Natural killer cell (primary cell): ENCODE data around the gene ITPR1. TPM values are rescaled to one million over a fixed set of nuclear protein-coding genes. Genes with fewer than 3 reads are reported as not detected.
A peak's percentile ranks its signal among the peaks of the same experiment; 100 is the strongest.

Experiments
- ATAC-seq, 3 donors: fragments of 150-1000 bp in 2 of 3; fragments of 200-7000 bp in 1 of 3; cut with Tn5 transposase; 1 replicate in 1 of 3; 2 replicates in 2 of 3; pipeline ENCODE4 v1.10.0; 2021; ENCODE audit warnings: mild to moderate bottlenecking in 2 of 3, moderate library complexity in 2 of 3
- DNase-seq, 2 donors: peaks; one replicate each; pipeline versions ENCODE4 v3.0.0 to v3.0.0-alpha.2; 2013 to 2021; ENCODE audit warnings: mixed read lengths in 1 of 2
- H3K27ac ChIP-seq: one replicate; pipeline ENCODE4 v1.5.1; 2013; ENCODE audit warnings: mild to moderate bottlenecking, low read length
- H3K27me3 ChIP-seq: one replicate; pipeline ENCODE4 v1.6.1; 2013; ENCODE audit warnings: low read length; ENCODE audit not compliant: control insufficient read depth, insufficient read depth
- H3K36me3 ChIP-seq: one replicate; pipeline ENCODE4 v1.6.1; 2013; ENCODE audit warnings: low read length; ENCODE audit not compliant: control insufficient read depth, insufficient read depth
- H3K4me1 ChIP-seq: one replicate; pipeline ENCODE4 v1.6.1; 2013; ENCODE audit warnings: low read length; ENCODE audit not compliant: control insufficient read depth, insufficient read depth
- H3K4me3 ChIP-seq: one replicate; pipeline ENCODE4 v1.5.1; 2013; ENCODE audit warnings: low read length
- H3K9me3 ChIP-seq: one replicate; pipeline ENCODE4 v1.6.1; 2013; ENCODE audit warnings: low read length; ENCODE audit not compliant: control insufficient read depth, insufficient read depth
- H3K27ac Mint-ChIP-seq, 2 donors: one replicate each; pipeline ENCODE4 v1.8.0; 2022; ENCODE audit warnings: mild to moderate bottlenecking in 2 of 2, mixed read lengths in 2 of 2, moderate library complexity in 1 of 2
- H3K27me3 Mint-ChIP-seq, 2 donors: one replicate each; pipeline ENCODE4 v1.8.0; 2022; ENCODE audit warnings: low read depth in 2 of 2, mixed read lengths in 2 of 2
- H3K36me3 Mint-ChIP-seq: one replicate; pipeline ENCODE4 v1.8.0; 2022; ENCODE audit warnings: mixed read lengths
- H3K4me1 Mint-ChIP-seq, 2 donors: one replicate each; pipeline ENCODE4 v1.8.0; 2022; ENCODE audit warnings: mixed read lengths in 2 of 2
- H3K4me3 Mint-ChIP-seq: one replicate; pipeline ENCODE4 v1.8.0; 2022; ENCODE audit warnings: mild to moderate bottlenecking, moderate library complexity, mixed read lengths
- H3K9me3 Mint-ChIP-seq, 2 donors: one replicate each; pipeline ENCODE4 v1.8.0; 2022; ENCODE audit warnings: mixed read lengths in 2 of 2
- WGBS: methylation state at CpG from one replicate; pipeline ENCODE4 v1.1.7; 2013; ENCODE audit warnings: missing lambda C conversion rate; ENCODE audit not compliant: insufficient coverage; 5-methylcytosine and 5-hydroxymethylcytosine counted together
- intact Hi-C: fragments of 100-400 bp; cut with micrococcal nuclease; formaldehyde crosslinking; loops from one replicate; pipeline ENCODE4 v1.14.2; 2022
- total RNA-seq, 4 donors: library from RNA; stranded (reverse); fragments of 120-200 nt in 1 of 4; gene quantifications; one replicate each; pipeline versions ENCODE4 v1.2.3 to v1.2.4, GENCODE V29; 2013 to 2022
- TF ChIP-seq, protein P1 (sequence below): fragments of 200-600 bp; IDR thresholded peaks from one replicate; pipeline ENCODE4 v1.8.0; 2022; ENCODE audit warnings: antibody characterized with exemption

The ITPR1 gene
- total RNA-seq, 3 donors from 2014 or later (not counting 1 experiment from before 2014, with no cell fraction given): 86.7 to 123 (median 94.8) TPM

DNA sequence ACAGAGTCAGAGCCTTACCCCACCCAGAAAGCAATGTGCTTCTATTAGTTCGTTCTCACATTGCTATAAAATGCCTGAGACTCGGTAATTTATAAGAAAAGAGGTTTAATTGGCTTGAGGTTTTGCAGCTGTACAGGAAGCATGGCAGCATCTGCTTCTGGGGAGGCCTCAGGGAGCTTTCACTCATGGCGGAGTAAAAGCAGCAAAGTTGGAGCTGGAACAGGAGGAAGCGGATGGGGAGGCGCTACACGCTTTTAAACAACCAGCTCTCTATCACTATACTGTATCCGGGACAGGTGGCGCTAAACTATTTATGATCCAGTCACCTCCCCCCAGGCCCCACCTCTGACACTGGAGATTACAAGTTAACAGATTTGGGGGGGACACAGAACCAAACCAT is 309.8 kb downstream of the ITPR1 start:
- H3K27me3 Mint-ChIP-seq: no peaks in the 10 kb centered on the region
- intact Hi-C loops: no loop called here

DNA sequence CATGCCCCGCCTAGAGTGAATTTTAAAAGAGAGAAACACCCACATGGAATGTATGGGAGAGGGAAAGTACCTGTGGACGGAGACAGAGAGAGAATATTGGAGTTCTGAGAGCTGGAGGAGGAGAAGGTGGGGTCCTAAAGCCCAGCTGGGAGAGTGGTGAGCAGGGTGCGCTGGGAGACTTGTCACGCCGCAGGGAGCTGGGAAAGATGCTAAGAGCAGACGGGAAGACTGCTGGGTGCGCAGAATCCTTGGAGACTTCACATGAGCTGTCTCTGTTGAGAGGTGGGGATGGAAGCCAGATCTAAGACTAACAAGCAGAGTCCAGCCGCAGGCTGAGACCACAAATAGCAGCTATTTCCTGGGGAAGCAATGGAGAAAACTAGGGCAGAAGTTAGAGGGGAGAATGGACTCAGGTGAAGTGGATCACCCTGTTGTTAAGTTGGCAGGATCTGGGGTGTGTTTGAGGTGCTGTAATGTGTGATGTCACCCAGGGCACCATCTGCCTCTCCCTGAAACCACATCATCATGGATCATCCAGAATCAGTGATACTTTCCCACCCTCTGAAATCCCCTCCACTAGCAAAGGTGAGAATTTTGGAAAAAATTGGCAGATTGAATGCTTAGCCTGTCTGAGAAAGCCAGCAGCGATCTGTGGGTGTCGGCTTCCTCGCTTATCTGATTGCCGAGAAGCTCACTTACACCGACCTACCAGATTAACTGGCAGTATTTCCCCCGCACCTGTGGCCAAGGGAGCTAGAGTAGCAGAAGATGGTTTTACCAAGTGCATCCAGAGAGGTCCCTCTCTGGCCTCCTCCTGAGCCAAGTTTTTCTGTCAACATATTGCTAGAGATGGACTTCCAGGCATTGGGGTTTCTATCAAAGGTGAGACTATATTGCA is 311.3 kb downstream of the ITPR1 start:
- TF ChIP-seq, protein P1, sequence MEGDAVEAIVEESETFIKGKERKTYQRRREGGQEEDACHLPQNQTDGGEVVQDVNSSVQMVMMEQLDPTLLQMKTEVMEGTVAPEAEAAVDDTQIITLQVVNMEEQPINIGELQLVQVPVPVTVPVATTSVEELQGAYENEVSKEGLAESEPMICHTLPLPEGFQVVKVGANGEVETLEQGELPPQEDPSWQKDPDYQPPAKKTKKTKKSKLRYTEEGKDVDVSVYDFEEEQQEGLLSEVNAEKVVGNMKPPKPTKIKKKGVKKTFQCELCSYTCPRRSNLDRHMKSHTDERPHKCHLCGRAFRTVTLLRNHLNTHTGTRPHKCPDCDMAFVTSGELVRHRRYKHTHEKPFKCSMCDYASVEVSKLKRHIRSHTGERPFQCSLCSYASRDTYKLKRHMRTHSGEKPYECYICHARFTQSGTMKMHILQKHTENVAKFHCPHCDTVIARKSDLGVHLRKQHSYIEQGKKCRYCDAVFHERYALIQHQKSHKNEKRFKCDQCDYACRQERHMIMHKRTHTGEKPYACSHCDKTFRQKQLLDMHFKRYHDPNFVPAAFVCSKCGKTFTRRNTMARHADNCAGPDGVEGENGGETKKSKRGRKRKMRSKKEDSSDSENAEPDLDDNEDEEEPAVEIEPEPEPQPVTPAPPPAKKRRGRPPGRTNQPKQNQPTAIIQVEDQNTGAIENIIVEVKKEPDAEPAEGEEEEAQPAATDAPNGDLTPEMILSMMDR: no peak
- Mint-ChIP-seq H3K27me3 (no peaks in the 10 kb centered on the region), H3K4me3 (no peak overlapping the region), H3K4me1 (peaks cover 0 to 26% of the 10 kb centered on the region in 2 donors), H3K9me3 (no peaks in the 10 kb centered on the region), H3K27ac (peak overlapping the region in 1 of 2 donors; percentile 3), H3K36me3 (no peaks in the 10 kb centered on the region)
- Histone ChIP-seq H3K4me1 (peaks cover 5% of the 10 kb centered on the region), H3K36me3 (peaks cover 8% of the 10 kb centered on the region), H3K27me3 (no peaks in the 10 kb centered on the region), H3K4me3 (no peak overlapping the region), H3K9me3 (no peaks in the 10 kb centered on the region), H3K27ac (no peak overlapping the region)
- 92% methylated on average over 14 of the region's 14 CpGs for WGBS
- intact Hi-C loops: no loop called here
- ATAC-seq: peak in 1 of 3 donors; percentile 17
- DNase-seq: peak in 1 of 2 donors; percentile 28

More for the DNA sequence above, 309.8 kb downstream of the ITPR1 start:
- Mint-ChIP-seq H3K4me3 (no peak overlapping the region), H3K27ac (no peak overlapping the region), H3K36me3 (peaks cover 4% of the 10 kb centered on the region), H3K4me1 (peaks cover 1 to 28% of the 10 kb centered on the region in 2 donors), H3K9me3 (no peaks in the 10 kb centered on the region)
- H3K4me3 ChIP-seq: no peak overlapping the region
- H3K9me3 ChIP-seq: no peaks in the 10 kb centered on the region
- H3K36me3 ChIP-seq: peaks cover 5% of the 10 kb centered on the region
- TF ChIP-seq, protein P1: no peak
- 100% methylated on average over 8 of the region's 8 CpGs for WGBS
- H3K27ac ChIP-seq: no peak overlapping the region
- ATAC-seq (no peak), DNase-seq (no peak)
- peaks cover 5% of the 10 kb centered on the region for H3K4me1 ChIP-seq
- no peaks in the 10 kb centered on the region for H3K27me3 ChIP-seq

DNA sequence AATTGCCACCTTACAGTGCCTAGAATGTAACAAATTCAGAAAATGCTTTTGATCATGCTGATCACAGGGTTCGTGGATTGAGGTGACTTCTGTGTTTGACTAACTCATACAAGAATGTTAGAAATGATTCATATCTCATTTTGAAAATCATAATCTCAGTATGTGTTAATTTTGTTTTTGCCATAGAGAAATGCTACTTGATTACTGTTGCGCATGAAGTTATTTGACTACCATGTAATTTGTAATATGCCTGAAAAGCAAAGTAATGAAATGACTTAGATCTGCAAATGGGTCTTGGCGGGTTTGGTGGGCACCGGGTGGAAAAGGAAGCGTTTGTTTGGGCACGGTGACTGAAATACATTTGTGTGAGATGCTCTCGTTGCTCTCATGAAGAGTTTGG is 312.5 kb downstream of the ITPR1 start:
- Histone ChIP-seq H3K36me3 (peaks cover 8% of the 10 kb centered on the region), H3K27ac (no peak overlapping the region), H3K27me3 (no peaks in the 10 kb centered on the region), H3K4me3 (no peak overlapping the region), H3K4me1 (peaks cover 5% of the 10 kb centered on the region), H3K9me3 (no peaks in the 10 kb centered on the region)
- TF ChIP-seq, protein P1: no peak
- DNase-seq (no peak), ATAC-seq (no peak)
- H3K4me1 Mint-ChIP-seq: peaks cover 0 to 34% of the 10 kb centered on the region in 2 donors
- no peaks in the 10 kb centered on the region for H3K9me3 Mint-ChIP-seq
- no peaks in the 10 kb centered on the region for H3K36me3 Mint-ChIP-seq
- intact Hi-C loops: no loop called here
- H3K27me3 Mint-ChIP-seq: no peaks in the 10 kb centered on the region
- peak overlapping the region in 1 of 2 donors; percentile 20 for H3K27ac Mint-ChIP-seq
- H3K4me3 Mint-ChIP-seq: no peak overlapping the region
- 75% methylated on average over 6 of the region's 7 CpGs for WGBS
